A549 treated with Mapracorat at 1 μM for 4 hours (cell line): ENCODE measurements around the gene KLRC4. TPM values are rescaled to one million over a fixed set of nuclear protein-coding genes. Genes with fewer than 3 reads are reported as not detected.

Experiments used
- total RNA-seq: library from RNA; stranded (reverse); fragments of 200-300 nt; extraction: Qiagen RNA extraction; gene quantifications from 5 replicates; pipeline ENCODE4 v1.2.3, GENCODE V29; 2022

Gene KLRC4
- total RNA-seq = not detected in 5 replicates

GRCh38 chr12:10409392-10409791 is at the start of gene KLRC4:
TSS of gene KLRC4 (minus strand) at chr12:10409757. CDS start at chr12:10409575, 182 bp downstream.

GRCh38 chr12:10453156-10453555 is 43.6 kb upstream of the KLRC4 start, which contains the start of gene KLRC1:
TSS of gene KLRC1 (minus strand) at chr12:10453377. CDS start at chr12:10451156, 2,221 bp downstream.

GRCh38 chr12:10435816-10436215 is 26.3 kb upstream of the KLRC4 start, which contains the start of gene KLRC2:
TSS of gene KLRC2 (minus strand) at chr12:10436010. CDS start at chr12:10435986, 24 bp downstream.

GRCh38 chr12:10420334-10420733 is 10.8 kb upstream of the KLRC4 start, which contains the start of gene KLRC3:
TSS of gene KLRC3 (minus strand) at chr12:10420595. CDS start at chr12:10420550, 45 bp downstream.

GRCh38 chr12:10389904-10390303 is 19.7 kb downstream of the KLRC4 start, which contains the start of gene KLRK1:
TSS of gene KLRK1 (minus strand) at chr12:10390041. CDS start at chr12:10388810, 1,231 bp downstream.

Other genes starting within 250 kb of the KLRC4 start
- 0.82 to 1.3 TPM (median 1.2 TPM) in 5 replicates for gene OLR1, start 237.6 kb downstream of the KLRC4 start, total RNA-seq
- gene TMEM52B, start 230.7 kb downstream of the KLRC4 start, total RNA-seq = 0.09 to 0.33 TPM (median 0.29 TPM) in 3 of 5 replicates, not detected in the others
- 34.2 to 43.8 TPM (median 39.9 TPM) in 5 replicates for gene GABARAPL1, start 196.9 kb downstream of the KLRC4 start, total RNA-seq
- gene KLRD1, start 101.9 kb downstream of the KLRC4 start, total RNA-seq = not detected in 5 replicates
- 0.07 TPM in 1 of 5 replicates, not detected in the others for gene KLRK1, start 19.7 kb downstream of the KLRC4 start, total RNA-seq
- 0.18 to 0.53 TPM (median 0.24 TPM) in 4 of 5 replicates, not detected in the other for gene KLRC3, start 10.8 kb upstream of the KLRC4 start, total RNA-seq
- 1.5 to 2.3 TPM (median 1.9 TPM) in 5 replicates for gene KLRC2, start 26.3 kb upstream of the KLRC4 start, total RNA-seq
- not detected in 5 replicates for gene KLRC1, start 43.6 kb upstream of the KLRC4 start, total RNA-seq
- 0.52 to 0.93 TPM (median 0.74 TPM) in 5 replicates for gene EIF2S3B, start 96.1 kb upstream of the KLRC4 start, total RNA-seq
- 42.7 to 63.5 TPM (median 50.5 TPM) in 5 replicates for gene MAGOHB, start 203.9 kb upstream of the KLRC4 start, total RNA-seq